Measurements from ENCODE around the gene INSL3. TPM values are rescaled to one million over a fixed set of nuclear protein-coding genes. Genes with fewer than 3 reads are reported as not detected.

Gene INSL3
- polyA plus RNA-seq (2011; rRNA removed) (not detected in 2 replicates), polyA minus RNA-seq (2011; rRNA and poly(A)+ RNA removed) (not detected in 2 replicates)

GRCh38 chr19:17821190-17821589, at the start of gene INSL3:
Gene INSL3, minus strand, starts transcription at chr19:17821519. Its CDS starts 13 bp downstream, at chr19:17821506.
- TF ChIP-seq, protein P1, sequence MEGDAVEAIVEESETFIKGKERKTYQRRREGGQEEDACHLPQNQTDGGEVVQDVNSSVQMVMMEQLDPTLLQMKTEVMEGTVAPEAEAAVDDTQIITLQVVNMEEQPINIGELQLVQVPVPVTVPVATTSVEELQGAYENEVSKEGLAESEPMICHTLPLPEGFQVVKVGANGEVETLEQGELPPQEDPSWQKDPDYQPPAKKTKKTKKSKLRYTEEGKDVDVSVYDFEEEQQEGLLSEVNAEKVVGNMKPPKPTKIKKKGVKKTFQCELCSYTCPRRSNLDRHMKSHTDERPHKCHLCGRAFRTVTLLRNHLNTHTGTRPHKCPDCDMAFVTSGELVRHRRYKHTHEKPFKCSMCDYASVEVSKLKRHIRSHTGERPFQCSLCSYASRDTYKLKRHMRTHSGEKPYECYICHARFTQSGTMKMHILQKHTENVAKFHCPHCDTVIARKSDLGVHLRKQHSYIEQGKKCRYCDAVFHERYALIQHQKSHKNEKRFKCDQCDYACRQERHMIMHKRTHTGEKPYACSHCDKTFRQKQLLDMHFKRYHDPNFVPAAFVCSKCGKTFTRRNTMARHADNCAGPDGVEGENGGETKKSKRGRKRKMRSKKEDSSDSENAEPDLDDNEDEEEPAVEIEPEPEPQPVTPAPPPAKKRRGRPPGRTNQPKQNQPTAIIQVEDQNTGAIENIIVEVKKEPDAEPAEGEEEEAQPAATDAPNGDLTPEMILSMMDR (IDR thresholded peaks at IDR 0.05; ENCODE audit: low read depth, low read length), result no peak
- no peak for DNase-seq (ENCODE audit: low read depth, low spot score)
- H3K27me3 ChIP-seq (ENCODE audit: control insufficient read depth, insufficient read depth, low read length), result peaks cover 28% of the 10 kb centered on the region
- H3K9me3 ChIP-seq (ENCODE audit: control insufficient read depth, insufficient read depth, low read length), result no peaks in the 10 kb centered on the region; the same call in 1 of the 2 replicates
- no peak within 1 kb of the TSS for H3K4me3 ChIP-seq (ENCODE audit: low read depth, low read length)
- ChIA-PET CTCF (no interaction called here), POLR2A (no interaction called here)
- no peak within 1 kb of the TSS for H3K27ac ChIP-seq (ENCODE audit: low read depth, low read length)

- no peak overlapping the region for H3K4me3 ChIP-seq (ENCODE audit: low read depth, low read length)
- DNase-seq (ENCODE audit: low read depth, low spot score), result no peak
- no peak overlapping the region for H3K27ac ChIP-seq (ENCODE audit: low read depth, low read length)
- ChIA-PET CTCF (interaction anchor here (1.2 to 4.2 kb wide), 3 partner anchors 10 to 63 kb away, joined by 5 to 25 read pairs (median 12); partner anchors contain the start of genes CCDC124 and RPL18A), POLR2A (interaction anchor here (0.6 kb wide), 1 partner anchor 233 kb away, joined by 5 read pairs; no protein-coding TSS in a partner anchor)
- TF ChIP-seq, protein P1 (IDR thresholded peaks at IDR 0.05; ENCODE audit: low read depth, low read length), result no peak
- peaks cover 4% of the 10 kb centered on the region; the same call in 1 of the 2 replicates for H3K9me3 ChIP-seq (ENCODE audit: control insufficient read depth, insufficient read depth, low read length)
- H3K27me3 ChIP-seq (ENCODE audit: control insufficient read depth, insufficient read depth, low read length), result peaks cover 52% of the 10 kb centered on the region
These were observed 47.8 kb upstream of the INSL3 start for GRCh38 chr19:17869114-17869608.

GRCh38 chr19:17868669-17869068, 47.4 kb upstream of the INSL3 start:
- DNase-seq (ENCODE audit: low read depth, low spot score), result no peak
- TF ChIP-seq, protein P1 (IDR thresholded peaks at IDR 0.05; ENCODE audit: low read depth, low read length), result no peak
- peaks cover 1% of the 10 kb centered on the region; the same call in 1 of the 2 replicates for H3K9me3 ChIP-seq (ENCODE audit: control insufficient read depth, insufficient read depth, low read length)
- peaks cover 48% of the 10 kb centered on the region for H3K27me3 ChIP-seq (ENCODE audit: control insufficient read depth, insufficient read depth, low read length)
- ChIA-PET CTCF (interaction anchor here (1.2 to 4.2 kb wide), 2 partner anchors 62 to 64 kb away, joined by 5 to 25 read pairs; partner anchors contain the start of gene CCDC124), POLR2A (no interaction called here)
- H3K27ac ChIP-seq (ENCODE audit: low read depth, low read length), result no peak overlapping the region
- no peak overlapping the region for H3K4me3 ChIP-seq (ENCODE audit: low read depth, low read length)

DNA sequence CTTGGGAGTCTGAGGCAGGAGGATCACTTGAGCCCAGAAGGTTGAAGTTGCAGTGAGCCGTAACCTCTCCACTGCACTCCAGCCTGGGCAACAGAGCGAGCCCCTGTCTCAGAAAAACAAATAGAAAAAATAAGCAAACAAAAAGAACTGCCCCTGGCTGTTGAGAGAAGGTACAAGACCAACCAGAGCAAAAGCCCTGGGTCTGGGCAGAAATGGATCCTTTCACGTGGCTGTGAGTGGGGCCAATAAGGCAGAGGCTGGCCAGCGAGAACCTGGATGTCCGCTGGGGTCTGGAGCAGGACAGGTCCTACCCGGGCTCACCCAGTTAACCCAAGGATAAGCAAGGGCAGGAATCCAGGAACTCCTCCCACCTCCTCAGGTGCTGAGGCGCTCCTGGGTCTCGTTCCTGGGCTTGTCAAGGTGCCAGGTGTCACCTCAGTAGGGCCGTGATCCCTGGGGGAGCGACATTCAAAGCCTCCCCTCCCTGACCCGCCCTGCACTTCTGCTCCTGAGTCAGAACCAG, 45.7 kb upstream of the INSL3 start:
- ChIA-PET CTCF (no interaction called here), POLR2A (interaction anchor here (1.5 kb wide), 1 partner anchor 66 kb away, joined by 8 read pairs; the partner anchor contains the start of gene CCDC124)
- Histone ChIP-seq H3K27ac (ENCODE audit: low read depth, low read length) (no peak overlapping the region), H3K4me3 (ENCODE audit: low read depth, low read length) (no peak overlapping the region), H3K27me3 (ENCODE audit: control insufficient read depth, insufficient read depth, low read length) (peaks cover 33% of the 10 kb centered on the region), H3K9me3 (ENCODE audit: control insufficient read depth, insufficient read depth, low read length) (no peaks in the 10 kb centered on the region)
- DNase-seq (ENCODE audit: low read depth, low spot score), result no peak
- TF ChIP-seq, protein P1 (IDR thresholded peaks at IDR 0.05; ENCODE audit: low read depth, low read length), result no peak
